Panc1 (cell line): ENCODE results near the gene GFRA1.

Experiments used
- POLR2AphosphoS5 ChIP-seq: IDR thresholded peaks from 2 replicates; pipeline ENCODE4 v1.6.1; 2012; ENCODE audit warnings: mild to moderate bottlenecking, low read depth, low read length, moderate library complexity
- TF ChIP-seq, protein P1 (sequence below): fragments of 450-650 bp; IDR thresholded peaks from 2 replicates; pipeline ENCODE4 v1.5.1; 2017; ENCODE audit warnings: mild to moderate bottlenecking

DNA sequence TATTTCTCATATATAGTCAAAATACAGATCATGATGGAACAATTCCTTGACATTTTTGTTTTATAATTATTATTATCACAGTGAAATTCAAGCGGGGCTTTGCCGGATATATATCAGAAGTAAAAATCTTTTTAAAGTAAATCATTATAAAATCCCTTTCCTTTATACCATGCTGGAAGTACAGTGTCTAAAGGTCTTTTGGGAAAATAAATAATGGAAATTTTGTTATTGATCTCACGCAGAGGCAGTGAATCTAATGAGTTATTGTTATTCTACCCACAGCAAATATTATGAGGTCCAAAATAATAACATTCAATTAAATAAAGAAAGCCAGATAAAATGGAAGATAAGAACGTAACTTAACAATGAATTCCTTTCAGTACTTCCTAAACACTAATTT is 33.8 kb downstream of the GFRA1 start:
- TF ChIP-seq, protein P1, sequence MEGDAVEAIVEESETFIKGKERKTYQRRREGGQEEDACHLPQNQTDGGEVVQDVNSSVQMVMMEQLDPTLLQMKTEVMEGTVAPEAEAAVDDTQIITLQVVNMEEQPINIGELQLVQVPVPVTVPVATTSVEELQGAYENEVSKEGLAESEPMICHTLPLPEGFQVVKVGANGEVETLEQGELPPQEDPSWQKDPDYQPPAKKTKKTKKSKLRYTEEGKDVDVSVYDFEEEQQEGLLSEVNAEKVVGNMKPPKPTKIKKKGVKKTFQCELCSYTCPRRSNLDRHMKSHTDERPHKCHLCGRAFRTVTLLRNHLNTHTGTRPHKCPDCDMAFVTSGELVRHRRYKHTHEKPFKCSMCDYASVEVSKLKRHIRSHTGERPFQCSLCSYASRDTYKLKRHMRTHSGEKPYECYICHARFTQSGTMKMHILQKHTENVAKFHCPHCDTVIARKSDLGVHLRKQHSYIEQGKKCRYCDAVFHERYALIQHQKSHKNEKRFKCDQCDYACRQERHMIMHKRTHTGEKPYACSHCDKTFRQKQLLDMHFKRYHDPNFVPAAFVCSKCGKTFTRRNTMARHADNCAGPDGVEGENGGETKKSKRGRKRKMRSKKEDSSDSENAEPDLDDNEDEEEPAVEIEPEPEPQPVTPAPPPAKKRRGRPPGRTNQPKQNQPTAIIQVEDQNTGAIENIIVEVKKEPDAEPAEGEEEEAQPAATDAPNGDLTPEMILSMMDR: no peak
- TF ChIP-seq POLR2AphosphoS5: no peak
